Activated T-helper 1 cell treated with Interleukin-2 at 50 U/mL for 16 hours (primary cell): Measurements from ENCODE around the gene PGM1.

ENCODE experiments used
- DNase-seq: peaks from one replicate; pipeline ENCODE4 v3.0.0-alpha.2; 2020; ENCODE audit warnings: low read depth

The PGM1 gene

DNA sequence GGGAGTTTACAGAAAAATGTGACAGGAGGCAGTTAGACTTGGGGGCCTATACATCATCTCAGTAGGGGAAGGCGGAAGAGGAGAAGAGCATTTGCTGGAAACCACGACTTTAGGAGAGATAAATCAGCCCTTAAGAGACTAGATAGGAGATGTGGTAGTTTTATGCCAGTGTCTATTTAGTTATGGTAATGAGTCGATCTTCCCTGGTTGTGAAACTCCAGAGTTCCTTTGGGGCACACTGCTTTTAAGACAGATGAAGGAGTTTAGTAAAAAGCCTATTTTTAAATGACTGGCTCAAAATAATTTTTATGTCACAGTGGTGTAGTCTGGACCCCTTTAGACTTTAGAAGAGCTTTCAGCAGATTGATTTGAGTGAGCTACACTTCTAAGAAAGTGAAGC, 7.8 kb downstream of the PGM1 start:
- no peak for DNase-seq

DNA sequence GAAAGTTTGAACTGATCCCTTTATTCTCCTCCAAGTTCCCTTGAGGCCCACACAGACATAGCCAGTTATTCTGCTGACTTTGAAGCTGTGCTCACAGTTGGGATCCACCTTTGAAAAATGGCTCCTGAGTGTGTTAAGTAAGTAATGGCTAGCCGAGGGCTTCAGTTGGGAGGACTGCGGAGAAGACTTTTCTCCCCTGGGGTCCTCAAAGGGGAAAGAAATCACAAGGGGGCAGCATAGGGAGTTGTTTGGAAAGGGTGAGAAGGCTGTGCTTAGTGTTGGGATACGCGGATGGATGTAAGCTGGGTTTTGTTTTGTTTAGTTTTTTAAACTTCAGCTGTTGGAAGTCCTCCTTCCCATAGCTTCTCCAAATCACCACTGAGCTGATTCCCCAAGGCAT, 8.3 kb downstream of the PGM1 start:
- DNase-seq = no peak

DNA sequence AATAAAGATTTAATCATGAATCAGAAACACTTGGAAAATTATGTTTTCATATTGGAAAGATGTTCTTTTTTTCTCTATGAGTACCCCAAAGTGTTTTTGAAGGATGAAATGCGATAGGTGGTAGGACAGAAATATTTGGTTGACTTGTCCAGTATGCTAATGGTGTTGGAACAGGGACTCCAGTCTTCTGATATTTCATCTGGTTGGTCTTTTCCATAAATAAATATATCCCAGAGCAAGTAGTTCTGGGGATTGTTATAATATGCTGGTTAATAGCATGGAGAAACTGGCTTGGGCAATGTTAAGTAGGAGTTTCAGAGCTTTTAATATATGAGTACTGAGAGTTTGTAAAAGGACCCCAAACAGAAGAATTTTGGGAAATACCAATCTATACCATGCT, 8.7 kb downstream of the PGM1 start:
- no peak for DNase-seq

DNA sequence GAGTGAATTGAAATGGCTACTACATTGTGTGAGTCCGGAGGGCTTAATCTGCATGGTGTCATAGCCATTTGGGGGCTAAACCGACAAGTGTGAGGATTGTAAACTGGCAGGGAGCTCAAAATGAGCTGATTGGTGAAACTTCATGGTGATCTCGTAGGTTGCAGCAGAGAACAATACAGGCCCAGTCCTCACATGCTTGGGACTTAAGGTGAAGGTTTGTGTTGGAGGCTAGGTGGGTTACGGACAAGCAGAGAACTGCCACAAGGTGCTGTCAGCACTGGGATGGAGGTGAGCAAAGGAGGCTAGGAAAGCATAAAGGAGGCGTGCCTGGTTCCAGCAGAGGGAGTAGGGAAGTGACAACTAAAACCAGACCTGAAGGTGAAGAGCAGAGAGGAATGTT, 9.4 kb downstream of the PGM1 start:
- DNase-seq = no peak

DNA sequence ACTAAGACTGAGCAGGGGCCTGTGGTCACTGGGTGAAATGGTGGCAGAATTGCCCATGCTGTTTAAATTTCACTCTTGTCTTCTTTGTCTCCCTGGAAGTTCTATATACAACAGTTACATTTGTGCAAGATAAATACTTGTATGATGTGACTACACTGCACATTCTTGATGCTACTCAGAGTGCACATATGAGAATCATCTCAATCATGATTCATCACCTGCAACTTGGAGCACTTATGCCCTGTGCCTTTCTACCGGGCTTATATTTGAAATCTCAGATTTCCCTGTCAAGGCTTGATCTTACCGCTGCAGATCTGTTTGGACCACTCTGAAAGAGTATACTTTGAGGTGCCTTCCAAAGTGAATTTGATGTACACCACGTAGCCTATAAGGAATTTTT, 10.6 kb downstream of the PGM1 start:
- DNase-seq = no peak

DNA sequence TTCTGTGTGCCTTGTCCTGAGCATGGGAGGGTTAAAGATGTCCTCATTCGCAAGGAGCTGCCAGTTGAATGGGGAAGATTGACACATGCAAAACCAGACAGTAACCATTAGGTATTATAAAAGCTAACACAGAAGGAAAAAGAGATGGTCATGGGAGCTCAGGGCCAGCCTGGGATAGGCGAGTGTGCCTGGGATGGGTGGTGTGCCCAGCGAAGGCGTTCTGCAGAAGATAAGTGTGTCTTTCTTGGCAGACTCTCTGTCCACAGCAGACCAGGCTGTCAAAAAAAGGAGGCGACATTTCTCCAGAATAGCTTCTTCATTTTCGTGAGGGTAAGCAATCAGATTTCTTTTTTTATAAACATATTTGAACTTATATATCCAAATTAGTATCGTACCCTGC, 14.1 kb downstream of the PGM1 start:
- no peak for DNase-seq

DNA sequence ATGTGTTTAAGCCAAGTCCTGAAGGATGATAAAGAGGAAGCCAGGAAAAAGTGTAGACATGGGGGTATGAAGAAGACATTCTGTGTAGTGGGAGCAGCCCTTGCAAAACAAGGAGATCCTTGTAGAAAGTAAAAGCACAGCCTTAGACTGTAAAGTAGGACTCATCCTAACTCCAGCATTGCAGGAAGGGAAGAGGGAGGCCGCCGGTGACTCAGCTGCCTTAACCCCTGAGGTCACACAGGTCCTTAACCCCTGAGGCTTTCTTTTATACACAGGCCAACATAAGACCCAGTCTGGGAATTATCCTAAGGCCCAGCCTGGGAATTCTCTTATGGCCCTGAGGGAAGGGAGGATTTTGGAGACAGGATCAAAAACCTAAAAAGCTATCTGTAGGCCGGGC, 18.0 kb downstream of the PGM1 start:
- DNase-seq = no peak

DNA sequence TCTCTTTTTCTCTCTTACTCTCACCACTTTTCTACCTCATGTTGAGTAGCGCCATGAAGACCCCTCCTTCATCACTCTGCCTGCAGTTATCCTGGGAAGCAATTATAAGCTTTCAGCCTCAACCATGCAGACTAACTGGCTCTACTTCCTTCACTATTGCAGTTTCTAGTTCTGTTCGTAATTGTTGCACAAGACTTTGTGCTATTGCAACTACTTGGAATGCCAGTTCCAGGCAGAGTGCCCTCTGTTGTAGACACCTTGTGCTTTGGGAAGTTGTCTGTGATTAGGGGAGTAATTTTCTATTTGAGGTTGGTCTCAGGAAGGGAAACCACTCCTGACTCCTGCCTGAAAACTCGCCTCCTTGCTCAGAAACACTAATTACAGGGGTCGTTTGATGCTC, 19.4 kb downstream of the PGM1 start:
- no peak for DNase-seq

DNA sequence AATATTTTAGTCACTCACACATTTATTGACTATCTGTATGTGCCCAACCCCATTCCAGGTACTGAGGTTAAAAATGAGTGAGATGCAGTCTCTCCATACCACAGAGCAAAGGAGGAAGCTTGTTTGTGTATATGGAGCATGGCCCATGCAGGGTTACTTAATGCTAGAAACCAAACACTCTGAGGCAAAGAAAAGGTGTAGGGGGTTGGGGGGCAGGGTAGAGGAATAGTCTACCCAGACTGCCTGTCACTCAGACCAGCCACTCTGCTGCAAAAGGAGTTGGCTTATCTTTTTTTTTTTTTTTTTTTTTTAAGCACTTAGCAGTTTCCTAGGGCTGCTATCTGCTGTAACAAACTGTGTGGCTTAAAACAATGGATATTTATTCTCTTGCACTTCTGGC, 19.8 kb downstream of the PGM1 start:
- no peak for DNase-seq

DNA sequence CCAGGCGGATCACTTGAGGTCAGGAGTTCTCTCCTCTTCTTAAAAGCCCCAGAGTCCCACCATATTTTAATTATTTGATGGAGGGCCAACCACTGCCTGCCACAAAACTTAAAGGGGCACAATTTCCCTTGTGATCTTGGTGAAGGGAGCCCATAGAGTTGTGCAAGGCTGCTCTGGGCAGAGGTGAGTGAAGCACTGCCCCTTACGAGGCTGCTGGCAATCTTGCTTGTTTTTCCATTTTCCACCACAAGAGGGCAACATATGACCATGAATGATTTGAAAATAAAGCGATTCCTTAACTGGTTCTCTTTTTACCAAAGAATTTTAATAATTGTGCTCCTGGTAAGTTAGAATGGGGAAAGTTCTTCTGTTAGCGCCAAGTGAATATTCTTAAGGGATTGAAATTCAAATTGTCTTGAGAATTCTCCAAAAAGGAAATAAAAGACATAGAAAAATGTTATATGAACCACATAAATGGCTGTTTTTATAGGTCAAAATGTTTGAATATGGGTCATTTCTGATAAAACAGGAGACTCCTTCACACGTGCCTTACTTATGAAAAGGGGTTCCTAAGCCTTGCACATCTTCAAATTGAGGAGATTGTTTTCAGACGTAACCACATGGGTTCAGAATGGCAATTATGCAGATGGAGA, 22.7 kb downstream of the PGM1 start:
- DNase-seq = peak; percentile 28

DNA sequence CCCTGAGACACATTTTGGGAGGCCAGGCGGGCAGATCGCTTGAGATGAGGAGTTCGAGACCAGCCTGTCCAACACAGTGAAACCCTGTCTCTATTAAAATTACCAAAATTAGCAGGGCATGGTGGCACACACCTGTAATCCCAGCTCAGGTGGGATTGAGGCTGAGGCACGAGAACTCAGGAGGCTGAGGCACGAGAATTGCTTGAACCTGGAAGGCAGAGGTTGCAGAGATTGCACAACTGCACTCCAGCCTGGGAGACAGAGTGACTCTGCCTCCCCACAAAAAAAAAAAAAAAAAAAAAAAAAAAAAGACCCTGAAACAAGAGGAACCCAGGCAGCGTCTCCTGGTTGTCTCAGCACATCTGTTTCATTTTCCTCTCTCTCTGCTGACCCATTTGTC, 24.2 kb downstream of the PGM1 start:
- DNase-seq = no peak

DNA sequence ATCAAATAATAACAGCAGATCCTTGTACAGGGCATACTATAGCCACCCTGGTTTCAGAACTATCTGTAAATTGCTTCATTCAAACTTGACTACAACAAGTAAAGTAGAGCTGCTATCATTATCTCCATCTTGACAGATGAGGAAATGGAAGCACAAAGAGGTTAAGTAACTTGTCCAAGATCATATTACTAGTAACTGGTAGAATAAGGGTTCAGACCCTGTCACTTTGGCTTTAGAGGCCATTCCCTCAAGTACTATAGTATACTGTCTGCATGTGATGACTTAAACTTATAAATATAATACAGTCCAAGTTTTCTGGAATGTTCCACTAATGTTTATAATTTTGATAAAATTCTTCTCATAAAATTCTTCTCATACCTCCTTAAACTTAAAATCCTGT, 24.8 kb downstream of the PGM1 start:
- DNase-seq = no peak

DNA sequence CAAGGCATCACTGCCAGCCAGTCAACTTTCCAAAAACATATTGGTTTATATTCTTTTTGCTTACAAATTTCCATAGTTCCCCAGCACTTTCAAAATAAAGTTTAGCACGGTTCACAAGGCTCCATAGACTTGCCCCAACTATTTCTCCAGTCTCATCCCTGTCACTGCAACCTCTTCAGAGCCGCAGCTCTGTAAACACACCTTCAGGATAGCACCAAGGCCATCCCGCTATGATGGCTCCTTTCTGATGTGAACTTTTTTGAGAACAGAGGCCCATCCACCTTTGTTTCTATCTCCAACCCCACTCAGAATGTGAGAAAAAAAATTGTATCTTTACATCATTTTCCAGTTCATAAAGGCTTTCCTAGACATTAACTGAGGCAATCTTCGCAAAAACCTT, 26.3 kb downstream of the PGM1 start:
- no peak for DNase-seq

DNA sequence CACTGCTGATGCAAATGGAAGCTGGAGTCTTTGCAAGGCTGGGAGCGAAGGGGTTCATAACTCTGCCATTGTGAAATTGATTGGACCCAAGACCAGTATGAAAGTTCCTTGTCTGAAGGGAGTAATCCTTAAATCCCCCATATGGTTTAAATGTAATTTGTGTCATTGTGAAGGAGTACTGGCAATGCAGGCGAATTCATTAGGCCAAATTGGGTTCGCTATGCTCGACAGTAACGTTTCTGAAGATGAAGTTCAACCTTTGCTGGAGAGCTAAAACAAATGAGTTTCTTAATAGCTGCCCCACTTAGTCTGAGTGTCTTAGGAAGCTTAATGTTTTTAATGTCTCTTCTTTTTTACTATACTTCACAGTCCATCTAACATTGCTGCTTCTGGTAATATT, 27.5 kb downstream of the PGM1 start:
- DNase-seq = no peak

DNA sequence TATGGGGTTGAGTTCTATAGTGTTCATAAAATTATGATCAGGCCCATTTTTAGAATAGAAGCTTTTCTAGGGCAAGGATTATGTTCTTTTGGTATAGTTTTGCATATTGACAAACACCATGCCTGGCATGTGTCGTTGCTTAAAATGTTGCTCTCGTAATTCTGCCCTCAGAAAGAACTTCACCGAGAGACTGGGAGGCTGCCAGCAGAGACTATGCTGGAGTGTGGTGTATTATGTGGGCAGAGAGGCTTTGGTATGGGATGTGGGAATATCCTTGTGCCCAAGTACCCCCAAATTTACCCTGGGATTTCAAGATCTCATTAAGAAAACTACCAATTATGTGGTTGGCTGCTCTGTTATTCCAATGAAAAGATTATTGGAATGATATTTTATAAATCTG, 27.9 kb downstream of the PGM1 start:
- DNase-seq = no peak

DNA sequence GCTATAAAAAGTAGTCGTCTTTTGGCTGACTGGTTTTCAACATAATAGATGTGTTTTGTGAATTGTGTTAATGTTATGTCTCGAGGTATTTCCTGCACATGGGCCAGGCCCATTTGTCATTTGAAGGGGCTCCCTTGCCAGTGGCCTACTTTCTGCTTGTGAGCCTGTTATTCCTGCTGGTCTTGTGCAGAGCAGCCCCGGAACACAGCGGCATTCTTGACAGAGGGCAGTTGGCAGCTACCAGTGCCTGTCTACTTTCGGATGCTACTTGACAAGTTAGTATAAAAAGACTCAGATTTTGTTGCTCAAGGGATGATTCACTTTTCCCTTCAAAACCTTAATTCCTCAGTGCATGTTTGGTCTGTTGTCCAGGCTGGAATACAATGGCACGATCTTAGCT, 28.5 kb downstream of the PGM1 start:
- DNase-seq = no peak

DNA sequence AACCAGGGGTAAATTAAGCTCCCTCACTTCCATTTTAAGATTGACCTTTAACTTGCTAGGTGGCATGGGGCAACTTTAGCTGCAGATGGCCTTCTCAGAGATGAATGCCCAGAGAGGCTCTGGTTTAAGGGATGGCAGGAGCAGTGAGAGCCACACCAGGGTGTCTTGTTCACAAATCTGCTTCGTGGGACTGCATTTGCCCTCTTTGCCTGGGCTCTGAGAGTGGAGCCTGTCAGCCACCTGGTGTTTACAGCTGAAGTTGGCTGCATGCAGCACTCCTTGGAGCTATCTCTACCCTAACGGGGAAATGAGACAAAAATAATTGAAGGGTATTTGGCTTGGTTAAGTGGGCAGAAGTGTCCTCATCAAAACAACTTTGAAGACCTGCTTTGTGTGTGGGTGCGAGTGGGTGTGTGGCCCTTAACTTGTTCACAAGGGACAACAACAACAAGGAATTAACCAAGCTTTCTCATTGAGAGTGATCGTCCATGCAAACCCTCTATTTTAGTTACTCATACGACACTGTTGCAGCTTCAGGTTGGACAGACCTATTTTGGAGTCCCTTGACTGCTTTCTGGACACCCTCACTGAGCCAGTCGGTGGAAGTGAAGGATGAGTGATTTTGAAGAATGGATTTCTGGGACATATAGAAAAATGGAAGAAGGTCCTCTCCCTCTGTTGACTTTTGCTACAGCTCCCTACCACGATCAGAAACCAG, 29.8 kb downstream of the PGM1 start:
- DNase-seq = no peak

DNA sequence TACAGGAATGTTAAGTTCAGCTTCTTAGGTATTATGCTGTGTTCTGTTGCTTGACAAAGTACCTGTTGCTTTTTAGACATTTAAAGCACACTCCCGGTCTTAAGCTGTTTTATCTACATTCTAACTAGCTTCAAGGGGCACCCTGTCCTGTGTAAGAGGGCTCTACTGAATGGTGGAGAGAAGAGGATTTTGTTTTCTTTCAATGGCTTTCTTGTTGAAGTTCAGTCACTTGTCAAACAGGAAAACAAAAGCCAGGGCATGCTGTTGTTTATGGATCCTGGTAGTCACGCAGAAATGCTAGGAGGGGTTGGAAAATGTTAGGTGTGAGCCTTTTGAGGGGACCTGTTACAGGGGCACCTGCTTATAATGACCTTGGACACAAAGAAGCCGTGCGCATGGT, 30.7 kb downstream of the PGM1 start:
- DNase-seq = no peak

DNA sequence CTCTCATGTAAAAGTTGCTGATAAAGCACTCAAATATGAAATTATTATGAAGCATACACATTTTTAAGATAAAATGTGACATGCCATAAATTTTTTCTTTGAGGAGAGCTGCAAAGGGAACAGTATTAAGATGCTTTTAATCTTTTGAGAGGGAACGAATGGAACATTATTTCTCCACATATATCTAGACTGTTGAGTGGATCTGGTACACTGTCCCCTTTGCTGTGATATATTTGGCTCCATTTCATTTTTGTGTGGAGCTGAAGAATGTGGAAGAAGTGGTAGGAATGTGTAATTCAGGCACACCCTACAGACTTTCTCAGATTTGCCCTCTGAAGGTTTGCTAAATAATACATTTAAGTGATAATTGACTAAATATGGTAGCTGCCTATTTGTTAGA, 31.7 kb downstream of the PGM1 start:
- no peak for DNase-seq

DNA sequence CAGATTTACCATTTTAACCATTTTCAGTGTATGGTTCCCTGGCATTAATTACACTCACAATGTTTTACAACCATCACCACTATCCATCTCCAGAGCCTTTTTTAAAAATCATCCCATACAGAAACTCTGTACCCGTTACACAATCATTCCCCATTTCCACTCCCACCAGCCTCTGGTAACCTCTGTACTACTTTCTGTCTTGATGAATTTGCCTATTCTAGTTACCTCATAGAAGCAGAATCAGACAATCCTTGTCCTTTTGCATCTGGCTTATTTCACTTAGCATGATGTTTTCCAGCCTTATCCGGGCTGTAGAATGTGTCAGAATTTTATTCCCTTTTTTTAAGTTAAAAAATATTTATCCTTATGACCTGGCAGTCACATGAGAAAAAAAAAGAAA, 33.0 kb downstream of the PGM1 start:
- no peak for DNase-seq

DNA sequence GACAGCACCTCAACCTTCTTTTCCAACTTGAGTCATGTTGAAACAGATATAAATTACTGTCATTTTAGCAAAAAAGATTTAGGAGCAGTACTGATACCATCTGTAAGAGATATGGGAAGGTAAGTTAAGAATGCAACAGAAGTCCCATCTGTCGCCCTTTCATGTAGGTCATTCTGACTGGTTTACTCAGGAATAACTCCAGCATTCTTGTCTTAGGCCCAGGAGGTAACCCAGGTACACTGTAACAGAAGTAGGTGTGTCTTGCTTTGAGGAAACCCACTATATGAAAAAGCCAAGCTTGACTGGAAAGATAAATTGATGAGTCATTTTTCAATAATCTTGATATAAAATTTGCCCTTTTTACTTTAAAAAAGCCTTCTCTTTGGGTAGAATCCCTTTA, 35.4 kb downstream of the PGM1 start:
- no peak for DNase-seq

DNA sequence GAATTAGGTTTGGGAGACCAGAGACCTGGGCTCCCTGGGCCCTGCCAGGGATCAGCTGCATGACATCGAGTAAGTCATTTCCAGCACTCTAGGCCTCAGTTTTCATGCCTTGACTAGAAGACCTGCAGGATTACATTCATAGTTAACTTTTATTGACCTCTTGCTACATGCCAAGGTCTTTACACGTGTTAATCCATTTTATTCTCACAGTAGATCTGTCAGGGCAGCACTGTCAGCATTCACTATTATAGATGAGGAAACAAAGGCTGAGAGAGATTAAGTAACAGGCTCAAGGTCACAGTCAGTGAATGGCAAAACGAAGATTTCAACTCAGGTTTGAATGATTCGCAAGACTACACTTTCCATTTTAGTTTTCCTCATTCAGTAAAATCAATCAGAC, 37.0 kb downstream of the PGM1 start:
- no peak for DNase-seq

DNA sequence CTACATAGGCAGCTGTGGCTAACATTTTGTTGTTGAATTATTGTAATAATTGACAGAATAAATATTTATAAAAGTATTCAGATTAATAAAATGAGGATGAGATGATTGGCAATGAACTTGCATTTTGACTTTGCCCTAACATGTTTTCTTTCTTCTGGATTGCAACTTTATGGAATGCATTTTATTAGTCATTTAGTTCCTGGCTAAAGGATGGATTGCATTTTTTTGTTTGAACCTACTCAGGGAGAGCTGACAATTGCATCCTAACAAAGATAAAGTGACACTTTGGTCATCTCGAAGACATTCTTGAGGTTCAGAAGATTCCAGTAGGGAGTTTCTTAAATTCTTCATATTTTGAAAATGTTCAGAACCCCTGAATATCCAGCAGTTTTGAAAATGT, 37.5 kb downstream of the PGM1 start:
- DNase-seq = no peak

DNA sequence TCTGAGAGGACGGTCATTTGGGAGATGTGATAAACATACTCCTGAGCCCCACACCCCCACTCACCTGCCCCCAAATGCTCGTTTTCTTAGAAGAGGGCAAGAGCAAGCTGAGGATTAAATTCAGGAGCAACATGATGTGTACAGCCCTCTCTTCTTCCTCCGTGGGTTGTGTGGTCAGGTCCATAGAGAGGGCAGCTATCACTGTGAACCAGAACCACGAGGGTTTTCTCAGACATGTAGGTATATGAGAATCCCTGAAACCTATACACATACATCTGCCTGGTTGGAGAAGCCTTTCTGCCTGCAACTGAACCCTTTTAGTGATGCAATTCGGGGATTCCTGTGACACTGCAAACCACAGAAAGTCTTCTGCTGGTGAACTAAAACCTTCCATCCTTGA, 38.9 kb downstream of the PGM1 start:
- DNase-seq = no peak
